HepG2 (cell line): ENCODE data around the gene SLC41A3. TPM values are rescaled to one million over a fixed set of nuclear protein-coding genes. Genes with fewer than 3 reads are reported as not detected.
A peak's percentile ranks its signal among the peaks of the same experiment; 100 is the strongest.

Experiments
- ATAC-seq: fragments of 200-7000 bp; cut with Tn5 transposase; 3 replicates; pipeline ENCODE4 v1.9.1; 2020; ENCODE audit warnings: mild to moderate bottlenecking, moderate library complexity
- BruUV-seq: library from RNA; stranded (reverse); fragments of 400-500 nt; replicated peaks from 2 replicates; lab custom pipeline; 2021; lab: Mats Ljungman, UMichigan
- CTCF ChIA-PET: fragments of 300-600 bp; formaldehyde crosslinking; extraction: SDS; loops from one replicate; lab custom pipeline; 2021; ENCODE audit warnings: low total read pairs, inconsistent platforms, low intra/inter-chr PET ratio; lab: Yijun Ruan, JAX
- POLR2A ChIA-PET: fragments of 350-600 bp; sonication (Branson Sonifier 250); formaldehyde crosslinking; loops from one replicate; lab custom pipeline; 2020; ENCODE audit warnings: antibody characterized with exemption, inconsistent platforms; lab: Yijun Ruan, JAX
- DNase-seq: peaks from one replicate; pipeline ENCODE4 v3.0.0-alpha.2; 2015; ENCODE audit warnings: low spot score
- FAIRE-seq: peaks from 3 replicates; lab custom pipeline; 2011; peaks lifted over from hg19 to GRCh38; lab: Jason Lieb, UNC
- H2AFZ ChIP-seq: one replicate; pipeline ENCODE4 v1.6.1; 2011; ENCODE audit warnings: low read length, inconsistent platforms
- H3K27ac ChIP-seq: fragments of 300-600 bp; 3 replicates; pipeline ENCODE4 v1.8.0; 2011; ENCODE audit warnings: mixed run types, mild to moderate bottlenecking, mixed read lengths, low read length, inconsistent platforms; ENCODE audit not compliant: insufficient read depth; ENCODE audit errors: extremely low read length
- H3K27me3 ChIP-seq, 2 experiments: fragments of 200-600 bp in 1 of 2; 2 replicates in 1 of 2; 3 replicates in 1 of 2; pipeline versions ENCODE4 v1.6.0 to v1.8.0; 2011; ENCODE audit warnings: low read length in 2 of 2, mild to moderate bottlenecking in 2 of 2, moderate library complexity in 2 of 2, inconsistent platforms in 1 of 2; ENCODE audit not compliant: insufficient read depth in 2 of 2, control insufficient read depth in 1 of 2
- H3K36me3 ChIP-seq, 2 experiments: fragments of 200-600 bp in 1 of 2; replicated peaks in 1 of 2; 2 replicates in 1 of 2; 3 replicates in 1 of 2; pipeline versions ENCODE4 v1.5.1 to v1.8.0; 2011; ENCODE audit warnings: low read length in 2 of 2, inconsistent platforms in 1 of 2; ENCODE audit not compliant: insufficient read depth in 2 of 2, control insufficient read depth in 1 of 2
- H3K4me1 ChIP-seq: 2 replicates; pipeline ENCODE4 v1.5.1; 2012; ENCODE audit warnings: low read length, inconsistent platforms; ENCODE audit not compliant: insufficient read depth
- H3K4me2 ChIP-seq: 2 replicates; pipeline ENCODE4 v1.6.0; 2011; ENCODE audit warnings: low read depth, low read length, inconsistent platforms
- H3K4me3 ChIP-seq, 3 experiments: fragments of 200-600 bp in 1 of 3; sonication (generic), shearing (Covaris generic) in 1 of 3; replicated peaks in 1 of 3; 2 replicates each; pipeline ENCODE4 v1.5.1; 2011 to 2016; ENCODE audit warnings: low read length in 3 of 3, inconsistent platforms in 2 of 3, low read depth in 2 of 3, mild to moderate bottlenecking in 2 of 3, control low read depth in 1 of 3, mixed read lengths in 1 of 3; ENCODE audit not compliant: insufficient read depth in 1 of 3
- H3K79me2 ChIP-seq: one replicate; pipeline ENCODE4 v1.6.1; 2011; ENCODE audit warnings: low read length, inconsistent platforms; ENCODE audit not compliant: insufficient read depth
- H3K9ac ChIP-seq: 2 replicates; pipeline ENCODE4 v1.6.0; 2011; ENCODE audit warnings: mild to moderate bottlenecking, low read depth, low read length, inconsistent platforms; ENCODE audit not compliant: insufficient read depth
- H3K9me3 ChIP-seq: 2 replicates; pipeline ENCODE4 v1.5.1; 2012; ENCODE audit warnings: mild to moderate bottlenecking, low read length
- H4K20me1 ChIP-seq: 2 replicates; pipeline ENCODE4 v1.6.0; 2011; ENCODE audit warnings: inconsistent platforms, mild to moderate bottlenecking, low read length, moderate library complexity; ENCODE audit not compliant: insufficient read depth
- CBX1 ChIP-seq: IDR thresholded peaks from one replicate; pipeline ENCODE4 v1.6.1; 2016; ENCODE audit warnings: antibody characterized with exemption, low read depth
- CENPX ChIP-seq: sonication (generic); formaldehyde crosslinking; IDR thresholded peaks from 2 replicates; pipeline ENCODE4 v1.9.0; 2021; ENCODE audit warnings: mild to moderate bottlenecking, missing genetic modification reagents, moderate library complexity
- DNMT3B ChIP-seq: conservative IDR thresholded peaks from 2 replicates; pipeline ENCODE4 v1.6.1; 2016; ENCODE audit warnings: missing biosample characterization, control low read depth
- GZF1 ChIP-seq: sonication (generic); formaldehyde crosslinking; IDR thresholded peaks from 2 replicates; pipeline ENCODE4 v1.5.1; 2020; ENCODE audit warnings: mild to moderate bottlenecking, missing genetic modification reagents
- KAT8 ChIP-seq: IDR thresholded peaks from 2 replicates; pipeline ENCODE4 v1.6.1; 2016; ENCODE audit warnings: missing genetic modification reagents, missing compliant biosample characterization
- NONO ChIP-seq, 2 experiments: fragments of 450-650 bp in 1 of 2; sonication (generic) in 1 of 2; formaldehyde crosslinking in 1 of 2; IDR thresholded peaks in 1 of 2; conservative IDR thresholded peaks in 1 of 2; 2 replicates each; pipeline versions ENCODE4 v1.6.1 to v1.8.0; 2017 to 2022; ENCODE audit warnings: mild to moderate bottlenecking in 1 of 2, missing genetic modification reagents in 1 of 2, moderate library complexity in 1 of 2
- REPIN1 ChIP-seq: sonication (generic); formaldehyde crosslinking; IDR thresholded peaks from 2 replicates; pipeline ENCODE4 v1.8.0; 2022; ENCODE audit warnings: missing genetic modification reagents, low read depth, mild to moderate bottlenecking, borderline replicate concordance
- RFXANK ChIP-seq: IDR thresholded peaks from 2 replicates; pipeline ENCODE4 v1.6.1; 2016
- TOE1 ChIP-seq: sonication (generic); formaldehyde crosslinking; IDR thresholded peaks from 2 replicates; pipeline ENCODE4 v1.4.0; 2020; ENCODE audit warnings: mild to moderate bottlenecking, missing genetic modification reagents
- ZNF333 ChIP-seq: sonication (generic); formaldehyde crosslinking; IDR thresholded peaks from 2 replicates; pipeline ENCODE4 v1.4.0; 2020; ENCODE audit warnings: mild to moderate bottlenecking, missing genetic modification reagents, borderline replicate concordance
- ZNF660 ChIP-seq: sonication (generic); formaldehyde crosslinking; IDR thresholded peaks from 2 replicates; pipeline ENCODE4 v1.5.1; 2020; ENCODE audit warnings: mild to moderate bottlenecking, low read depth, missing genetic modification reagents, borderline replicate concordance
- ZNF766 ChIP-seq: sonication (generic); formaldehyde crosslinking; IDR thresholded peaks from 2 replicates; pipeline ENCODE4 v1.5.0; 2020; ENCODE audit warnings: missing genetic modification reagents, borderline replicate concordance
- ZNF772 ChIP-seq: sonication (generic); formaldehyde crosslinking; IDR thresholded peaks from 2 replicates; pipeline ENCODE4 v1.5.0; 2020; ENCODE audit warnings: mild to moderate bottlenecking, missing genetic modification reagents
- WGBS: methylation state at CpG from one replicate; pipeline ENCODE4 v1.1.6; 2017; ENCODE audit warnings: low lambda C conversion rate; 5-methylcytosine and 5-hydroxymethylcytosine counted together
- in situ Hi-C: cut with HindIII; loops from 2 replicates; pipeline ENCODE4 v1.10.0; 2017; ENCODE audit warnings: low pct_unique_long_range_greater_than_20kb; ENCODE audit not compliant: extremely low pct_ligation_motif_present
- intact Hi-C: fragments of 100-400 bp; cut with micrococcal nuclease; formaldehyde crosslinking; loops from one replicate; pipeline ENCODE4 v1.10.0; 2022; ENCODE audit not compliant: unreplicated experiment
- polyA plus RNA-seq, 8 experiments: library from polyadenylated mRNA; depleted of rRNA in 3 of 8; stranded (reverse) in 7 of 8; unstranded in 1 of 8; fragments of >200 nt; fragmentation: Illumina TruSeq in 4 of 8; extraction: Trizol in 4 of 8; gene quantifications; 2 replicates each; pipeline versions ENCODE4 v1.2.1 to v1.2.3, GENCODE V29; 2011 to 2016; ENCODE audit warnings: low read depth in 4 of 8, missing spikeins in 1 of 8, mixed read lengths in 1 of 8; ENCODE audit not compliant: insufficient read depth in 1 of 8
- total RNA-seq, 5 experiments: library from RNA; depleted of rRNA; stranded (reverse); fragments of >200 nt; fragmentation: Illumina TruSeq; extraction: Trizol; gene quantifications; 2 replicates each; pipeline ENCODE4 v1.2.3, GENCODE V29; 2016; ENCODE audit warnings: low read depth in 1 of 5
- TF ChIP-seq, protein P1 (sequence below): sonication (generic); formaldehyde crosslinking; IDR thresholded peaks from 2 replicates; pipeline ENCODE4 v1.4.0; 2020; ENCODE audit warnings: missing genetic modification reagents, mild to moderate bottlenecking, borderline replicate concordance
- TF ChIP-seq, protein P2 (sequence below): sonication (generic); formaldehyde crosslinking; IDR thresholded peaks from 2 replicates; pipeline ENCODE4 v1.5.0; 2020; ENCODE audit warnings: mild to moderate bottlenecking, missing genetic modification reagents
- TF ChIP-seq, protein P3 (sequence below): IDR thresholded peaks from 2 replicates; pipeline ENCODE4 v1.6.1; 2018; ENCODE audit warnings: missing genetic modification reagents

SLC41A3 gene
- total and polyA plus RNA-seq, 2 of the 13 experiments (the other 11 are each of a cell fraction or from before 2014, with no cell fraction given): 26.0 to 71.1 TPM

DNA sequence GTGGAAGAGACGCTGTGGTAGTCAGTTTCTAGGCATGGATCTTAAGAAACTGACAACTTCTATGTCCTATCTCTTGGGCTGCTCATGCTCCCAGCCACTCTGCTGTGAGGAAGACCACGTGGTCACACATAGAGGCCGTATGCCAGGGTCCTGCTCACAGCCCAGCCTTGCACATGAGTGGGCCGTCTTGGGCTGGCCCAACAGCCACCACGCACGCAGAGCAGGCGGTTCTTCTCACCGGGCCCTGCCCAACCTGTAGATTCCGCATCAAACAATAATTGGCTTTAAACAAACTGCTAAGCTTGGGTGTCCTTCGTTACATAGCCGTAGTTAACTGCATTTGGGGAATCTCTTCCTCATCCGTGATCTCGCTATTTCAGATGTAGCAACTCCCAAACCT lies 26.0 kb downstream of the SLC41A3 start:
- DNase-seq: no peak
- Histone ChIP-seq H3K9me3 (no peaks in the 10 kb centered on the region), H3K27ac (no peak overlapping the region), H3K4me1 (peaks cover 35% of the 10 kb centered on the region), H3K36me3 (no peaks in the 10 kb centered on the region), H3K9ac (no peak overlapping the region), H3K27me3 (no peaks in the 10 kb centered on the region), H2AFZ (no peak overlapping the region), H4K20me1 (no peaks in the 10 kb centered on the region), H3K4me3 (no peak overlapping the region), H3K79me2 (no peaks in the 10 kb centered on the region), H3K4me2 (no peak overlapping the region)
- FAIRE-seq: no peak
- POLR2A ChIA-PET: no interaction called here
- intact Hi-C loops: loop anchor here (10.0 kb wide), 1 partner anchor 63 kb away; no protein-coding TSS in a partner anchor
- ATAC-seq: no peak
- TF ChIP-seq CBX1 (no peak), RFXANK (no peak), KAT8 (no peak), ZNF333 (no peak)
- TF ChIP-seq, protein P1, sequence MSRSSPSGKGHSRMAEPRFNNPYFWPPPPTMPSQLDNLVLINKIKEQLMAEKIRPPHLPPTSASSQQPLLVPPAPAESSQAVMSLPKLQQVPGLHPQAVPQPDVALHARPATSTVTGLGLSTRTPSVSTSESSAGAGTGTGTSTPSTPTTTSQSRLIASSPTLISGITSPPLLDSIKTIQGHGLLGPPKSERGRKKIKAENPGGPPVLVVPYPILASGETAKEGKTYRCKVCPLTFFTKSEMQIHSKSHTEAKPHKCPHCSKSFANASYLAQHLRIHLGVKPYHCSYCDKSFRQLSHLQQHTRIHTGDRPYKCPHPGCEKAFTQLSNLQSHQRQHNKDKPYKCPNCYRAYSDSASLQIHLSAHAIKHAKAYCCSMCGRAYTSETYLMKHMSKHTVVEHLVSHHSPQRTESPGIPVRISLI (CRISPR knock-in tag): no peak
- in situ Hi-C loops: no loop called here
- BruUV-seq: no TSS peak
- 99% methylated on average over 12 of the region's 13 CpGs for WGBS
- CTCF ChIA-PET: no interaction called here

DNA sequence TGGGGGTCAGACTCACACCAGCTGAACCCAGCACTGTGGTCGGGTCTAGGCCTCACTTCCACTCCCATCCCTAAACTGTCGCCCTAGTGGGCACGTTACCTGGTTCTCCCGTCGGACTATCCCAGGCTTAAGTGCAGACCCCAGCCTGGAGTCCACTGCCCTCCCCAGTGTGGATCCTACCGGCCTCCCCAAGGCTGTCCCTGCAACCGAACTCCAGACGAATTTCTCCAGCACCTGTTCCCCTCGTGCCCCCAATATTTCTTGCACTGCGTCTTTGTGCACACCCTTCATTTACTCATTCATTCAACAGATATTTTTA lies 26.5 kb downstream of the SLC41A3 start:
- Histone ChIP-seq H3K36me3 (no peaks in the 10 kb centered on the region), H4K20me1 (no peaks in the 10 kb centered on the region), H3K79me2 (no peaks in the 10 kb centered on the region), H3K9ac (peak overlapping the region; percentile 25; the same call in 1 of the 2 replicates), H3K4me1 (peaks cover 38% of the 10 kb centered on the region), H3K9me3 (no peaks in the 10 kb centered on the region), H3K27me3 (no peaks in the 10 kb centered on the region), H3K4me3 (0 out of 6 replicates have a peak overlapping the region, but pooled peaks of 1 of the 3 experiments have one; percentile 44), H3K4me2 (peak overlapping the region; percentile 56; the same call in 1 of the 2 replicates), H3K27ac (peak overlapping the region; percentile 34), H2AFZ (no peak overlapping the region)
- no TSS peak for BruUV-seq
- ATAC-seq (no peak), FAIRE-seq (no peak), DNase-seq (no peak)
- POLR2A ChIA-PET: no interaction called here
- CTCF ChIA-PET: no interaction called here
- WGBS: 74% methylated on average over 10 of the region's 10 CpGs
- in situ Hi-C loops (no loop called here), intact Hi-C loops (loop anchor here (10.0 kb wide), 1 partner anchor 63 kb away; no protein-coding TSS in a partner anchor)
- TF ChIP-seq, protein P2, sequence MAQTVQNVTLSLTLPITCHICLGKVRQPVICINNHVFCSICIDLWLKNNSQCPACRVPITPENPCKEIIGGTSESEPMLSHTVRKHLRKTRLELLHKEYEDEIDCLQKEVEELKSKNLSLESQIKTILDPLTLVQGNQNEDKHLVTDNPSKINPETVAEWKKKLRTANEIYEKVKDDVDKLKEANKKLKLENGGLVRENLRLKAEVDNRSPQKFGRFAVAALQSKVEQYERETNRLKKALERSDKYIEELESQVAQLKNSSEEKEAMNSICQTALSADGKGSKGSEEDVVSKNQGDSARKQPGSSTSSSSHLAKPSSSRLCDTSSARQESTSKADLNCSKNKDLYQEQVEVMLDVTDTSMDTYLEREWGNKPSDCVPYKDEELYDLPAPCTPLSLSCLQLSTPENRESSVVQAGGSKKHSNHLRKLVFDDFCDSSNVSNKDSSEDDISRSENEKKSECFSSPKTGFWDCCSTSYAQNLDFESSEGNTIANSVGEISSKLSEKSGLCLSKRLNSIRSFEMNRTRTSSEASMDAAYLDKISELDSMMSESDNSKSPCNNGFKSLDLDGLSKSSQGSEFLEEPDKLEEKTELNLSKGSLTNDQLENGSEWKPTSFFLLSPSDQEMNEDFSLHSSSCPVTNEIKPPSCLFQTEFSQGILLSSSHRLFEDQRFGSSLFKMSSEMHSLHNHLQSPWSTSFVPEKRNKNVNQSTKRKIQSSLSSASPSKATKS (CRISPR knock-in tag): no peak
- TF ChIP-seq TOE1 (CRISPR knock-in tag) (no peak), ZNF772 (no peak), DNMT3B (CRISPR knock-in tag) (no peak), REPIN1 (CRISPR knock-in tag) (no peak), ZNF766 (CRISPR knock-in tag) (no peak), NONO (IDR thresholded peaks at IDR 0.05) (no peak), NONO (CRISPR knock-in tag; conservative IDR thresholded peaks at IDR 0.05) (no peak), GZF1 (CRISPR knock-in tag) (no peak), CENPX (CRISPR knock-in tag) (no peak), ZNF660 (CRISPR knock-in tag) (no peak)
- TF ChIP-seq, protein P3, sequence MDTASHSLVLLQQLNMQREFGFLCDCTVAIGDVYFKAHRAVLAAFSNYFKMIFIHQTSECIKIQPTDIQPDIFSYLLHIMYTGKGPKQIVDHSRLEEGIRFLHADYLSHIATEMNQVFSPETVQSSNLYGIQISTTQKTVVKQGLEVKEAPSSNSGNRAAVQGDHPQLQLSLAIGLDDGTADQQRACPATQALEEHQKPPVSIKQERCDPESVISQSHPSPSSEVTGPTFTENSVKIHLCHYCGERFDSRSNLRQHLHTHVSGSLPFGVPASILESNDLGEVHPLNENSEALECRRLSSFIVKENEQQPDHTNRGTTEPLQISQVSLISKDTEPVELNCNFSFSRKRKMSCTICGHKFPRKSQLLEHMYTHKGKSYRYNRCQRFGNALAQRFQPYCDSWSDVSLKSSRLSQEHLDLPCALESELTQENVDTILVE: no peak
